Osteoblast (primary cell): ENCODE data around the gene CDYL. TPM values are rescaled to one million over a fixed set of nuclear protein-coding genes. Genes with fewer than 3 reads are reported as not detected.

Source experiments
- DNase-seq: peaks from one replicate; pipeline ENCODE4 v3.0.0; 2011; ENCODE audit warnings: low spot score, mixed read lengths; ENCODE audit not compliant: insufficient read length; ENCODE audit errors: missing footprints
- H2AFZ ChIP-seq: 2 replicates; pipeline ENCODE4 v1.6.0; 2011; ENCODE audit warnings: mild to moderate bottlenecking, low read length
- H3K27ac ChIP-seq: 2 replicates; pipeline ENCODE4 v1.5.1; 2011; ENCODE audit warnings: mild to moderate bottlenecking, low read depth, low read length, moderate library complexity
- H3K27me3 ChIP-seq: 2 replicates; pipeline ENCODE4 v1.6.0; 2012; ENCODE audit warnings: mild to moderate bottlenecking, control low read depth, inconsistent platforms, low read length, moderate library complexity; ENCODE audit not compliant: insufficient read depth
- H3K36me3 ChIP-seq: 2 replicates; pipeline ENCODE4 v1.5.1; 2011; ENCODE audit warnings: mild to moderate bottlenecking, low read length, control low read depth, moderate library complexity; ENCODE audit not compliant: insufficient read depth
- H3K4me1 ChIP-seq: 2 replicates; pipeline ENCODE4 v1.5.1; 2011; ENCODE audit warnings: mild to moderate bottlenecking, low read length, control low read depth, moderate library complexity; ENCODE audit not compliant: insufficient read depth
- H3K4me2 ChIP-seq: 2 replicates; pipeline ENCODE4 v1.6.0; 2011; ENCODE audit warnings: mild to moderate bottlenecking, low read length; ENCODE audit not compliant: insufficient read depth
- H3K4me3 ChIP-seq: fragments of 200-600 bp; sonication (generic); 3 replicates; pipeline ENCODE4 v1.5.1; 2012; ENCODE audit warnings: mild to moderate bottlenecking, low read length, inconsistent platforms; ENCODE audit not compliant: insufficient read depth
- H3K79me2 ChIP-seq: 2 replicates; pipeline ENCODE4 v1.6.0; 2012; ENCODE audit warnings: mild to moderate bottlenecking, low read length, control low read depth, inconsistent platforms; ENCODE audit not compliant: insufficient read depth
- H3K9me3 ChIP-seq: 2 replicates; pipeline ENCODE4 v1.5.1; 2011; ENCODE audit warnings: low read depth, low read length, control low read depth
- H4K20me1 ChIP-seq: 2 replicates; pipeline ENCODE4 v1.6.0; 2012; ENCODE audit warnings: mild to moderate bottlenecking, low read length, control low read depth; ENCODE audit not compliant: insufficient read depth
- CTCF ChIP-seq: IDR thresholded peaks from 2 replicates; pipeline ENCODE4 v1.5.1; 2011; ENCODE audit warnings: mild to moderate bottlenecking, low read depth, low read length, moderate library complexity; ENCODE audit errors: extremely low read depth
- total RNA-seq: library from RNA; depleted of rRNA; stranded (reverse); fragments of >200 nt; gene quantifications from 2 replicates; pipeline ENCODE4 v1.2.3, GENCODE V29; 2012

The CDYL gene
- total RNA-seq, 1 donor, result 106 TPM

DNA sequence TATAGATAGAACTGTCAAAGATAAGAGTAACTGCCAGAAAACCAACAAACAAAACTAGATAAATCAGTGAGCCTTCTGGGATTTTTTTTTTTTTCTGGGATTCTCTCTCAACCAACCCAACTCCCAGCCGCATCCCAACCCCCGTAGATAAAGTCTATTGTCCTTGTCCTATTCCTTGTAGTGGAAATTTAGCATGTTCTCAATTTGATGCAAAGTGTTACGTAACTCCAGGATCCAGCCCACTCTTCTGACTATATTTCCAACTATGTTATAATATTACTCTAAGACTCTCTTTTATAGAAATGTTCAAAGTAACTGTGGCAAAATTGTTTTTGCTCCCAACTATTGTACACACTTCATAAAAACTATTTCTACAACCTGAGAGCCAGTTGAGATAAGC is 15.4 kb upstream of the CDYL start:
- Histone ChIP-seq H3K27me3 (no peaks in the 10 kb centered on the region), H3K9me3 (no peaks in the 10 kb centered on the region)
- no peak for DNase-seq

GRCh38 chr6:4762294-4762693 is 13.9 kb upstream of the CDYL start:
- no peak for TF ChIP-seq CTCF
- H3K27ac ChIP-seq, result no peak overlapping the region
- no peaks in the 10 kb centered on the region for H3K9me3 ChIP-seq
- no peaks in the 10 kb centered on the region for H3K79me2 ChIP-seq
- H3K36me3 ChIP-seq, result no peaks in the 10 kb centered on the region
- H3K4me2 ChIP-seq, result no peak overlapping the region
- no peak overlapping the region for H2AFZ ChIP-seq
- no peak for DNase-seq
- H3K4me3 ChIP-seq, result no peak overlapping the region
- H3K27me3 ChIP-seq, result no peaks in the 10 kb centered on the region
- no peaks in the 10 kb centered on the region for H3K4me1 ChIP-seq
- no peaks in the 10 kb centered on the region for H4K20me1 ChIP-seq

More for the DNA sequence above, 15.4 kb upstream of the CDYL start:
- TF ChIP-seq CTCF, result no peak
- no peaks in the 10 kb centered on the region for H4K20me1 ChIP-seq
- H3K4me2 ChIP-seq, result no peak overlapping the region
- no peak overlapping the region for H3K4me3 ChIP-seq
- H3K36me3 ChIP-seq, result no peaks in the 10 kb centered on the region
- no peak overlapping the region for H2AFZ ChIP-seq
- no peaks in the 10 kb centered on the region for H3K79me2 ChIP-seq
- no peaks in the 10 kb centered on the region for H3K4me1 ChIP-seq
- H3K27ac ChIP-seq, result no peak overlapping the region

GRCh38 chr6:4763921-4764320 is 12.3 kb upstream of the CDYL start:
- H3K27me3 ChIP-seq, result no peaks in the 10 kb centered on the region
- no peak overlapping the region for H2AFZ ChIP-seq
- no peaks in the 10 kb centered on the region for H3K79me2 ChIP-seq
- H3K9me3 ChIP-seq, result no peaks in the 10 kb centered on the region
- H3K4me1 ChIP-seq, result no peaks in the 10 kb centered on the region
- no peaks in the 10 kb centered on the region for H3K36me3 ChIP-seq
- no peak overlapping the region for H3K4me3 ChIP-seq
- no peaks in the 10 kb centered on the region for H4K20me1 ChIP-seq
- H3K4me2 ChIP-seq, result no peak overlapping the region
- no peak for DNase-seq
- no peak for TF ChIP-seq CTCF
- H3K27ac ChIP-seq, result no peak overlapping the region

GRCh38 chr6:4768815-4769214 is 7.4 kb upstream of the CDYL start:
- Histone ChIP-seq H4K20me1 (no peaks in the 10 kb centered on the region), H3K4me2 (no peak overlapping the region), H3K36me3 (no peaks in the 10 kb centered on the region), H3K4me1 (no peaks in the 10 kb centered on the region), H3K27me3 (peaks cover 8% of the 10 kb centered on the region), H3K79me2 (no peaks in the 10 kb centered on the region), H3K27ac (no peak overlapping the region), H3K4me3 (no peak overlapping the region), H2AFZ (no peak overlapping the region), H3K9me3 (no peaks in the 10 kb centered on the region)
- no peak for DNase-seq
- no peak for TF ChIP-seq CTCF
